ENCODE measurements around the gene SIRPA. TPM values are rescaled to one million over a fixed set of nuclear protein-coding genes. Genes with fewer than 3 reads are reported as not detected.
"Not testable (repeated sequence)": the region's sequence is repeated elsewhere in the genome, so short reads cannot be mapped to it uniquely, and the experiment has no call there.

The SIRPA gene
- total and polyA plus RNA-seq, 4 experiments from 2014 or later: 1.8 to 2.4 TPM; not detected in 2

- H3K27me3 ChIP-seq (ENCODE audit: insufficient read depth, low read length): no peaks in the 10 kb centered on the region
- Mint-ChIP-seq H3K4me3 (no peak overlapping the region), H3K9me3 (no peaks in the 10 kb centered on the region), H3K36me3 (no peaks in the 10 kb centered on the region), H3K4me1 (peaks cover 0 to 7% (median 2%) of the 10 kb centered on the region in 4 donors), H3K27me3 (peaks cover 11 to 19% of the 10 kb centered on the region in 2 donors), H3K27ac (no peak overlapping the region)
- H3K36me3 ChIP-seq (ENCODE audit: insufficient read depth, low read length): no peaks in the 10 kb centered on the region
- intact Hi-C loops (cut with micrococcal nuclease): no loop called here
- DNase-seq: no peak
- CTCF ChIA-PET (ENCODE audit: partially characterized antibody): no interaction called here
- H3K4me1 ChIP-seq (ENCODE audit: insufficient read depth, low read length): no peaks in the 10 kb centered on the region
- H3K27ac ChIP-seq (ENCODE audit: low read depth, low read length): no peak overlapping the region
- H3K4me3 ChIP-seq (ENCODE audit: low read length in 2 of 2): no peak overlapping the region
- no peaks in the 10 kb centered on the region for H3K9me3 ChIP-seq (ENCODE audit: control insufficient read depth in 1 of 2, low read length in 2 of 2)
- POLR2A ChIA-PET (ENCODE audit: partially characterized antibody): no interaction called here
Observed at GRCh38 chr20:1909097-1909496, 13.9 kb downstream of the SIRPA start.

GRCh38 chr20:1911536-1911935, 16.3 kb downstream of the SIRPA start:
- Histone ChIP-seq H3K27me3 (ENCODE audit: insufficient read depth, low read length) (no peaks in the 10 kb centered on the region), H3K4me3 (ENCODE audit: low read length in 2 of 2) (no peak overlapping the region), H3K9me3 (ENCODE audit: control insufficient read depth in 1 of 2, low read length in 2 of 2) (no peaks in the 10 kb centered on the region), H3K27ac (ENCODE audit: low read depth, low read length) (no peak overlapping the region), H3K4me1 (ENCODE audit: insufficient read depth, low read length) (no peaks in the 10 kb centered on the region), H3K36me3 (ENCODE audit: insufficient read depth, low read length) (no peaks in the 10 kb centered on the region)
- Mint-ChIP-seq H3K36me3 (no peaks in the 10 kb centered on the region), H3K9me3 (no peaks in the 10 kb centered on the region), H3K4me1 (peaks cover 0 to 2% (median 0%) of the 10 kb centered on the region in 4 donors), H3K27me3 (peaks cover 9 to 13% of the 10 kb centered on the region in 2 donors), H3K27ac (no peak overlapping the region), H3K4me3 (no peak overlapping the region)
- DNase-seq: no peak
- intact Hi-C loops (cut with micrococcal nuclease): no loop called here
- ChIA-PET POLR2A (ENCODE audit: partially characterized antibody) (no interaction called here), CTCF (ENCODE audit: partially characterized antibody) (no interaction called here)

- CTCF ChIA-PET (ENCODE audit: partially characterized antibody): no interaction called here
Observed at GRCh38 chr20:1912053-1912452, 16.8 kb downstream of the SIRPA start.

GRCh38 chr20:1912646-1913045, 17.4 kb downstream of the SIRPA start:
- H3K36me3 Mint-ChIP-seq: no peaks in the 10 kb centered on the region
- H3K27me3 Mint-ChIP-seq: peaks cover 7 to 11% of the 10 kb centered on the region in 2 donors
- intact Hi-C loops (cut with micrococcal nuclease): no loop called here
- Histone ChIP-seq H3K4me3 (ENCODE audit: low read length in 2 of 2) (no peak overlapping the region), H3K27ac (ENCODE audit: low read depth, low read length) (no peak overlapping the region), H3K9me3 (ENCODE audit: control insufficient read depth in 1 of 2, low read length in 2 of 2) (no peaks in the 10 kb centered on the region), H3K4me1 (ENCODE audit: insufficient read depth, low read length) (no peaks in the 10 kb centered on the region), H3K36me3 (ENCODE audit: insufficient read depth, low read length) (no peaks in the 10 kb centered on the region), H3K27me3 (ENCODE audit: insufficient read depth, low read length) (no peaks in the 10 kb centered on the region)
- H3K27ac Mint-ChIP-seq: no peak overlapping the region
- H3K4me1 Mint-ChIP-seq: no peaks in the 10 kb centered on the region
- ChIA-PET POLR2A (ENCODE audit: partially characterized antibody) (no interaction called here), CTCF (ENCODE audit: partially characterized antibody) (no interaction called here)
- no peak overlapping the region for H3K4me3 Mint-ChIP-seq
- no peak for DNase-seq
- H3K9me3 Mint-ChIP-seq: no peaks in the 10 kb centered on the region

More at GRCh38 chr20:1912053-1912452, 16.8 kb downstream of the SIRPA start:
- intact Hi-C loops (cut with micrococcal nuclease): no loop called here
- Mint-ChIP-seq H3K4me3 (no peak overlapping the region), H3K36me3 (no peaks in the 10 kb centered on the region), H3K9me3 (no peaks in the 10 kb centered on the region), H3K27me3 (peaks cover 9 to 11% of the 10 kb centered on the region in 2 donors), H3K27ac (no peak overlapping the region), H3K4me1 (no peaks in the 10 kb centered on the region)
- POLR2A ChIA-PET (ENCODE audit: partially characterized antibody): no interaction called here
- Histone ChIP-seq H3K36me3 (ENCODE audit: insufficient read depth, low read length) (no peaks in the 10 kb centered on the region), H3K27me3 (ENCODE audit: insufficient read depth, low read length) (no peaks in the 10 kb centered on the region), H3K4me3 (ENCODE audit: low read length in 2 of 2) (no peak overlapping the region), H3K9me3 (ENCODE audit: control insufficient read depth in 1 of 2, low read length in 2 of 2) (no peaks in the 10 kb centered on the region), H3K4me1 (ENCODE audit: insufficient read depth, low read length) (no peaks in the 10 kb centered on the region), H3K27ac (ENCODE audit: low read depth, low read length) (no peak overlapping the region)
- DNase-seq: no peak

GRCh38 chr20:1915233-1915632, 20.0 kb downstream of the SIRPA start:
- H3K4me1 Mint-ChIP-seq; H3K9me3 Mint-ChIP-seq; H3K27me3 Mint-ChIP-seq; H3K9me3 ChIP-seq (ENCODE audit: control insufficient read depth in 1 of 2, low read length in 2 of 2); CTCF ChIA-PET (ENCODE audit: partially characterized antibody); H3K27me3 ChIP-seq (ENCODE audit: insufficient read depth, low read length); H3K4me1 ChIP-seq (ENCODE audit: insufficient read depth, low read length); intact Hi-C loops (cut with micrococcal nuclease); H3K27ac Mint-ChIP-seq; POLR2A ChIA-PET (ENCODE audit: partially characterized antibody); H3K4me3 ChIP-seq (ENCODE audit: low read length in 2 of 2); H3K36me3 Mint-ChIP-seq; H3K27ac ChIP-seq (ENCODE audit: low read depth, low read length); H3K36me3 ChIP-seq (ENCODE audit: insufficient read depth, low read length); H3K4me3 Mint-ChIP-seq; DNase-seq: not testable (repeated sequence)

GRCh38 chr20:1915725-1916124, 20.5 kb downstream of the SIRPA start:
- no peaks in the 10 kb centered on the region for H3K9me3 Mint-ChIP-seq
- Histone ChIP-seq H3K27ac (ENCODE audit: low read depth, low read length) (no peak overlapping the region), H3K9me3 (ENCODE audit: control insufficient read depth in 1 of 2, low read length in 2 of 2) (no peaks in the 10 kb centered on the region), H3K27me3 (ENCODE audit: insufficient read depth, low read length) (no peaks in the 10 kb centered on the region), H3K4me3 (ENCODE audit: low read length in 2 of 2) (no peak overlapping the region), H3K4me1 (ENCODE audit: insufficient read depth, low read length) (no peaks in the 10 kb centered on the region), H3K36me3 (ENCODE audit: insufficient read depth, low read length) (no peaks in the 10 kb centered on the region)
- H3K27me3 Mint-ChIP-seq: peaks cover 0 to 1% of the 10 kb centered on the region in 2 donors
- no peaks in the 10 kb centered on the region for H3K4me1 Mint-ChIP-seq
- H3K36me3 Mint-ChIP-seq: no peaks in the 10 kb centered on the region
- H3K4me3 Mint-ChIP-seq: no peak overlapping the region
- ChIA-PET POLR2A (ENCODE audit: partially characterized antibody) (no interaction called here), CTCF (ENCODE audit: partially characterized antibody) (no interaction called here)
- H3K27ac Mint-ChIP-seq: no peak overlapping the region
- intact Hi-C loops (cut with micrococcal nuclease): no loop called here
- no peak for DNase-seq

- Histone ChIP-seq H3K9me3 (ENCODE audit: control insufficient read depth in 1 of 2, low read length in 2 of 2) (no peaks in the 10 kb centered on the region), H3K36me3 (ENCODE audit: insufficient read depth, low read length) (no peaks in the 10 kb centered on the region), H3K27ac (ENCODE audit: low read depth, low read length) (no peak overlapping the region), H3K4me1 (ENCODE audit: insufficient read depth, low read length) (no peaks in the 10 kb centered on the region), H3K4me3 (ENCODE audit: low read length in 2 of 2) (no peak overlapping the region), H3K27me3 (ENCODE audit: insufficient read depth, low read length) (no peaks in the 10 kb centered on the region)
- POLR2A ChIA-PET (ENCODE audit: partially characterized antibody): no interaction called here
- H3K4me3 Mint-ChIP-seq: no peak overlapping the region
- peaks cover 0 to 1% of the 10 kb centered on the region in 2 donors for H3K27me3 Mint-ChIP-seq
- no peaks in the 10 kb centered on the region for H3K9me3 Mint-ChIP-seq
- H3K4me1 Mint-ChIP-seq: no peaks in the 10 kb centered on the region
- intact Hi-C loops (cut with micrococcal nuclease): no loop called here
- DNase-seq: no peak
- no peak overlapping the region for H3K27ac Mint-ChIP-seq
- CTCF ChIA-PET (ENCODE audit: partially characterized antibody): no interaction called here
- no peaks in the 10 kb centered on the region for H3K36me3 Mint-ChIP-seq
Observed at GRCh38 chr20:1917786-1918185, 22.6 kb downstream of the SIRPA start.

GRCh38 chr20:1918491-1919165, 23.4 kb downstream of the SIRPA start:
- no peak overlapping the region for H3K27ac ChIP-seq (ENCODE audit: low read depth, low read length)

More at GRCh38 chr20:1918491-1919165, 23.4 kb downstream of the SIRPA start:
- Histone ChIP-seq H3K9me3 (ENCODE audit: control insufficient read depth in 1 of 2, low read length in 2 of 2) (no peaks in the 10 kb centered on the region), H3K4me1 (ENCODE audit: insufficient read depth, low read length) (no peaks in the 10 kb centered on the region), H3K4me3 (ENCODE audit: low read length in 2 of 2) (no peak overlapping the region), H3K36me3 (ENCODE audit: insufficient read depth, low read length) (no peaks in the 10 kb centered on the region), H3K27me3 (ENCODE audit: insufficient read depth, low read length) (no peaks in the 10 kb centered on the region)
- POLR2A ChIA-PET (ENCODE audit: partially characterized antibody): no interaction called here
- H3K27me3 Mint-ChIP-seq: no peaks in the 10 kb centered on the region
- no peak for DNase-seq
- H3K4me3 Mint-ChIP-seq: no peak overlapping the region
- CTCF ChIA-PET (ENCODE audit: partially characterized antibody): no interaction called here
- H3K27ac Mint-ChIP-seq: no peak overlapping the region
- intact Hi-C loops (cut with micrococcal nuclease): no loop called here
- H3K4me1 Mint-ChIP-seq: no peaks in the 10 kb centered on the region
- no peaks in the 10 kb centered on the region for H3K36me3 Mint-ChIP-seq
- no peaks in the 10 kb centered on the region for H3K9me3 Mint-ChIP-seq
